ENCODE results near the gene UBXN6.

UBXN6 gene

GRCh38 chr19:4409123-4409933 is 48.3 kb downstream of the UBXN6 start:
- DNase-seq (ENCODE audit: low spot score) = no peak

DNA sequence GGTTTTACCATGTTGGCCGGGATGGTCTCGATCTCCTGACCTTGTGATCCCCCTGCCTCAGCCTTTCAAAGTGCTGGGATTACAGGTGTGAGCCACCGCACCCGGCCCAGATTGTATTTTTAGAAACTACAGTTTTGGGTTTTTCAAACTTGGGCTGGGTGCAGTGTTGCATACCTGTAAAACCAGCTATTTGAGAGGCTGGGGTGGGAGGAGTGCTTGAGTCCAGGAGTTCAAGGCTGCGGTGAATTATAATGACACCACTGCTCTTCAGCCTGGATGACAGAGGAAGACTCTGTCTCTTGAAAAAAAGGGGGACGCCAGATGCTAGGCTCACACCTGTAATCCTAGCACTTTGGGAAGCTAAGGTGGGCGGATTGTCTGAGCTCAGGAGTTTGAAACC is 51.0 kb downstream of the UBXN6 start:
- no peak for DNase-seq (ENCODE audit: low spot score)

GRCh38 chr19:4405977-4406376 is 51.6 kb downstream of the UBXN6 start:
- DNase-seq (ENCODE audit: low spot score) = no peak

GRCh38 chr19:4403005-4403761 is 54.4 kb downstream of the UBXN6 start:
- DNase-seq (ENCODE audit: low spot score) = peak; percentile 18

GRCh38 chr19:4402171-4403004 is 55.2 kb downstream of the UBXN6 start, which contains the start of gene CHAF1A:
Gene CHAF1A, plus strand, starts transcription at chr19:4402640. Its CDS starts 123 bp downstream, at chr19:4402763.
- DNase-seq (ENCODE audit: low spot score) = peak; percentile 100

DNA sequence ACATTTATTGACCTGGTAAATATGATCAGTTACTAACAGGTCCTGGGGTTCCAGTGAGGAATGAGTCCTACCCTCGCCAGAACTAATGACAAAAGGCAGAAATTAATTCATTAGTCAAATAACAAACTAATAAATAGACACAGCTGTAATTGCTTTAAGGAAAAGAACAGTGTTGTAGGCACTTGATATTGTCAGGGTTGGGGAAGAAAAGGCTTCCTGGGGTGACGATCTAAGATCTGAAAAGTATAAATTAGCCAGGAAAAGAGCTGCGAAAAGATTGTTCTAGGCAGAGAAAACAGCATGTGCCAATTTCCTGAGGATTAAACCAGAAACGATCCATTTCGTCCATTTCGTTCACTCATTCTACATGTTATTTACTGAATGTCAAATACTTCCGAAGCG is 55.8 kb downstream of the UBXN6 start:
- DNase-seq (ENCODE audit: low spot score) = no peak

DNA sequence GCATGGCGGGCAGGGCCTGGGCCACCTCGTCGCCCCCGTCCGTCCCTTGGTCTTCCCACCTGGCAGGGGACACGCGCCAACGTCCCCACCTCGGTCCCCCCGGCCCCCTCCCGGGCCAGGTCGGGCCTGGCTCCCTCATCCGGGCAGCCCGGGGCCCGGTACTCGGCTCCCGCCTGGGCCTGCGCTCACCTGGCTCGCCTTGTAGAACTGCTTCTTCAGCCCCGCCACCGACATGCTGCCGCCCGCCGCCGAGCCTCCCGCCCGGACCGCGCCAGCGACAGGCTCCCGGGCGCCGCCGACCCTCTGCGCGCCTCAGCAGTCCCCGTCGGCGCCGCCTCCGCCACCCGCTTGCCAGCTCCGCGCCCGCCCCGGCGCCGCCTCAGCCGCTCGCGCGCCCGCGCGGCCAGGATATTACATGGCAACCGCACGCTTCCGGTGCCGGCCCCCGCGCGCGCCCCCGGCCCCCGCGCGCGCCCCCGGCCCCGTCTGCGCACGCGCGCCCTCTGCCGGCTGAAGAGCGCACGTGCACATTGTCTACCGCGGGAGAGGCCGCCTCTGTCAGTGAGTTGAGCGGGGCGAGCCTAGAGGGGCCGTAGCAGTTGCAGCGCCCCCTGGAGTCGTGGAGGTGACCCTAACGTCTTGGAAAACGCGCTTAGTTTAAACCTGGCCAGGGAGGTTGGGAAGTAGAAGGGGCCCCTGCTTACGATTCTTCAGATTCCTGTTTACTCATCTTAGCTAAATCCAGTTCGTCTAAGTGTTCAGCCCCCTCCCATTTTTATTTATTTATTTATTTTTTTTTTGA is 57.3 kb downstream of the UBXN6 start, which contains the start of gene SH3GL1:
Gene SH3GL1 (minus strand): TSS at position 413 of the 802 bp plus-strand sequence. CDS start 179 bp downstream, at position 234.
- DNase-seq (ENCODE audit: low spot score) = peak; percentile 88

GRCh38 chr19:4399812-4400134 is 57.8 kb downstream of the UBXN6 start:
- peak; percentile 18 for DNase-seq (ENCODE audit: low spot score)

- no peak for DNase-seq (ENCODE audit: low spot score)
Observed at GRCh38 chr19:4396949-4397783, 60.4 kb downstream of the UBXN6 start.

Small RNA genes within 50 kb of the gene (small RNA-seq; reads per million reads assigned to genes)
- gene MIR4746 = 0 reads per million in 2 experiments
